GM12891 (cell line): ENCODE results near the gene STAB2.

ENCODE experiments used
- DNase-seq: peaks from one replicate; pipeline ENCODE4 v3.0.0; 2011; ENCODE audit warnings: low spot score; ENCODE audit not compliant: insufficient read length
- FAIRE-seq: peaks from 2 replicates; lab custom pipeline; 2011; peaks lifted over from hg19 to GRCh38; lab: Jason Lieb, UNC
- PAX5 ChIP-seq: IDR thresholded peaks from 2 replicates; pipeline ENCODE4 v1.6.1; 2011; ENCODE audit warnings: low read length, moderate library complexity, mild to moderate bottlenecking; ENCODE audit not compliant: insufficient read depth, severe bottlenecking
- POLR2A ChIP-seq: IDR thresholded peaks from 2 replicates; pipeline ENCODE4 v1.6.1; 2011; ENCODE audit warnings: low read depth, low read length, control low read depth
- POLR2AphosphoS5 ChIP-seq: IDR thresholded peaks from 2 replicates; pipeline ENCODE4 v1.6.1; 2011; ENCODE audit warnings: low read depth, low read length, control low read depth
- POU2F2 ChIP-seq: IDR thresholded peaks from 2 replicates; pipeline ENCODE4 v1.6.1; 2011; ENCODE audit warnings: low read depth, mild to moderate bottlenecking, control low read depth, low read length, moderate library complexity
- SPI1 ChIP-seq: IDR thresholded peaks from 2 replicates; pipeline ENCODE4 v1.6.1; 2011; ENCODE audit warnings: low read depth, low read length, control low read depth
- TAF1 ChIP-seq: IDR thresholded peaks from 2 replicates; pipeline ENCODE4 v1.6.1; 2011; ENCODE audit warnings: low read depth, low read length, control low read depth

Gene STAB2

GRCh38 chr12:103810111-103810510 lies 223.0 kb downstream of the STAB2 start:
- TF ChIP-seq POLR2AphosphoS5 (no peak), PAX5 (no peak), SPI1 (no peak), POLR2A (no peak), TAF1 (no peak), POU2F2 (no peak)
- DNase-seq (no peak), FAIRE-seq (no peak)

- DNase-seq = no peak
- TF ChIP-seq POLR2AphosphoS5 = no peak
- no peak for TF ChIP-seq POLR2A
- TF ChIP-seq POU2F2 = no peak
- no peak for TF ChIP-seq TAF1
- TF ChIP-seq SPI1 = no peak
- no peak for TF ChIP-seq PAX5
- FAIRE-seq = no peak
Measured at GRCh38 chr12:103811791-103812190, 224.7 kb downstream of the STAB2 start.

- no peak for FAIRE-seq
- DNase-seq = no peak
Measured at GRCh38 chr12:103812789-103813188, 225.7 kb downstream of the STAB2 start.

GRCh38 chr12:103813426-103813825 lies 226.4 kb downstream of the STAB2 start:
- no peak for TF ChIP-seq TAF1
- TF ChIP-seq SPI1 = no peak
- TF ChIP-seq POLR2A = no peak
- no peak for TF ChIP-seq POLR2AphosphoS5
- TF ChIP-seq PAX5 = no peak
- DNase-seq (no peak), FAIRE-seq (no peak)

More at GRCh38 chr12:103812789-103813188, 225.7 kb downstream of the STAB2 start:
- TF ChIP-seq TAF1 = no peak
- no peak for TF ChIP-seq SPI1
- no peak for TF ChIP-seq POU2F2
- TF ChIP-seq PAX5 = no peak
- TF ChIP-seq POLR2AphosphoS5 = no peak
- no peak for TF ChIP-seq POLR2A

- no peak for DNase-seq
- TF ChIP-seq PAX5 = no peak
- TF ChIP-seq SPI1 = no peak
- TF ChIP-seq TAF1 = no peak
- no peak for TF ChIP-seq POU2F2
- no peak for TF ChIP-seq POLR2A
- TF ChIP-seq POLR2AphosphoS5 = no peak
- no peak for FAIRE-seq
Measured at GRCh38 chr12:103813949-103814348, 226.9 kb downstream of the STAB2 start.

- TF ChIP-seq POU2F2 = no peak
- TF ChIP-seq POLR2AphosphoS5 = no peak
- no peak for TF ChIP-seq TAF1
- no peak for TF ChIP-seq SPI1
- TF ChIP-seq POLR2A = no peak
- FAIRE-seq = no peak
- no peak for DNase-seq
Measured at GRCh38 chr12:103814436-103814835, 227.4 kb downstream of the STAB2 start.
